Measurements from ENCODE around the gene SYT15.
"Not testable (repeated sequence)": the region's sequence is repeated elsewhere in the genome, so short reads cannot be mapped to it uniquely, and the experiment has no call there.

Gene SYT15

DNA sequence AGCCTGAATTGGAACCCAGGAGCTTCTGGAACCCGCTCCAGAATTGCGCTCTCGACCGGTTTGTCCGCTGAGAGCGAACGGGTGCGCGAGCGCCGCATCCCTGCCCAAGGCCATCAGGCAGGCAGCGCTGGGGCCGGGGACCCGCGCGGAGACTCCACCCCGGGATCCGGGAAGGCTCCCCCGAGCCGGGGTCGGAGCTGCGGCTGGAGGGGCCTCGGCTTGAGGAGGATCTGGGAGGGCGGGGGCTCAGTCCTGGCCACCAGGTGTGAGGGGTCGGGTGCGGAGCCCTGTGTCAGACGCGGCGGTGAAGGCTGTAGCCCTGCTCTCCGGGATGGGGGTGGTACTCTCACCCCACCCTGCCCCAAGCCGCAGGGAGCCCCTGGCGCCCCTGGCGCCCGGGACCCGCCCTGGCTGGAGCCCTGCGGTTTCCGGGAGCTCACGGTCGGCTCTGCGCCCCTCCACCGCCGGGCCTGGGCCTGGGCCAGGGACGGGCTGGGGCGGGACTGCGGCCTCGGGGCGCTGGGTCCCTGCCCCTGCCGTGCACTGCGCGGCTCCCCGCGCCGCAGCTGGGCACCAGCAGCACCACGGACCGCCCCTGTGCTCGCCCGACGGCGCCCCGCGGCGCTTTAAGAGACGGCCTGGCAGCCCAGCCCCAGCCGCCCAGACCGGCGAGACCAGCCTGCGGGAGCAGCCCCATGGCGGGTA is at the start of gene SYT15:
Gene SYT15 (plus strand): TSS at position 655 of the 705 bp plus-strand sequence. CDS start 41 bp downstream, at position 696.
- not testable (repeated sequence) for H3K4me3 ChIP-seq (ENCODE audit: low read depth, low read length)

DNA sequence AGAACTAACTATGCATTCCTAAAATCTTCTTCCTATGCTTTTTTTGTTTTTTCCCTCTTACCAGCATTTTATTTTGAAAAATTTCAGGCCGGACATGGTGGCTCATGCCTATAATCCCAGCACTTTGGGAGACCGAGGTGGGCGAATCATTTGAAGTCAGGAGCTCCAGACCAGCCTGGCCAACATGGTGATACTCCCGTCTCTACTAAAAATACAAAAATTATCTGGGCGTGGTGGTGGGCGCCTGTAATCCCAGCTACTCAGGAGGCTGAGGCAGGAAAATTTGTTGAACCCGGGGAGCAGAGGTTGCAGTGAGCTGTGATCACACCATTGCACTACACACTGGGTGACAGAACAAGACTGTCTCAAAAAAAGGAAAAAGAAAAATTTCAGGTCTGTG is 49.2 kb upstream of the SYT15 start:
- H3K4me3 ChIP-seq (ENCODE audit: low read depth, low read length): not testable (repeated sequence)

- H3K4me3 ChIP-seq (ENCODE audit: low read depth, low read length): no peak overlapping the region
Observed at GRCh38 chr10:46530249-46531186, 48.4 kb upstream of the SYT15 start.

- not testable (repeated sequence) for H3K4me3 ChIP-seq (ENCODE audit: low read depth, low read length)
Observed at GRCh38 chr10:46532256-46532655, 46.7 kb upstream of the SYT15 start.

DNA sequence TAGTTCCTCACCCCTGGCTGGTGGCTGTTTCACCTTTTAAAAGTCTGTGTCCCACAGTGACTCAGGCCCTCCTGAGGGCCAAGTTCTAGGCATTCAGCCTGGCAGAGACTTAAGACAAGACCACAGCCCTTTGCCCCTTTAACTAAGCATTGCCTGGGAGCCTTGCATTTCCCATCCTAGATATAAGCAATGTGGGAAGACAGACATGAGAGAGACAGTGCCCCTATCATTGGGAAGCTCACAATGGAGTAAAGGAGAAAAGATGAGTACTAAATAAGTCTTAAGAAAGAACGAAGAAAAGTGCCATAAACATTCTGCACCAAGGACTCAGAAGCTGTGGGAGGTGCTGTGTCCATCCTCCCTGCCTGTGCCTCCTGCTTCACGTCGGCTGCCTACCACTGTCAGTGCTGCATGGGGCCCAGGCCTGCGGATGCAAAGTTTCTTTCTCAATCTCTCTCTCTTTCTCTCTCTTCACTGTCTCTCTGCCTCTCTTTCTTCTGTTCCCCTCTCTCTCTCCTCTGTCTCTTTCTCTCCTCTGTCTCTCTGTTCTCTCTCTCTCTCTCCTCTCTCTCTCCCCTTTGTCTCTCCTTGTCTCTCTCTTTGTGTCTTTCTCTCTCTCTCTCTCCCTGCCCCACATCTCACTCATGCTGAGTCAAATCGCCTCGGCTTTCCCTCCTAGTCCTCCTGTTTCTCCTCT is 44.0 kb upstream of the SYT15 start:
- no peak overlapping the region for H3K4me3 ChIP-seq (ENCODE audit: low read depth, low read length)

DNA sequence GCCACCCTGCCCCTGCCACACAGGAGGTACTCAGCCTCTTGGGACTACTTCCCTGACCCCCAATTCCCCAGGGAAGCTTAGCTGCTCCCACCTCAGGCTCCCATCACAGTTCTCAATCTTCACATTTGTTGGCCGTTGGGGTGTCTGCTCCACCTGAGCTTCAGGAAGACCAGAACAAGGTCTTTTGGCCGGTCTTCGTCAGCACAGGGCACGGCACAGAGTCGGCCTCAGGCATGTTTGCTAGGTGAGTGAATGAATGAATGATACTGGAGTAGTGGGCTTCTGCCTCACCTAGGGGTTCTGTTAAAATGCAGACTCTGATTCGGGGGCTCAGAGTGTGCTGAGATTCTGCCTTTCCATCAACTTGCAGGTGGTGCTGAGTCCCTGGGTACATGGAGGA is 42.8 kb upstream of the SYT15 start:
- no peak overlapping the region for H3K4me3 ChIP-seq (ENCODE audit: low read depth, low read length)

GRCh38 chr10:46536781-46537180 is 42.1 kb upstream of the SYT15 start:
- H3K4me3 ChIP-seq (ENCODE audit: low read depth, low read length): no peak overlapping the region

DNA sequence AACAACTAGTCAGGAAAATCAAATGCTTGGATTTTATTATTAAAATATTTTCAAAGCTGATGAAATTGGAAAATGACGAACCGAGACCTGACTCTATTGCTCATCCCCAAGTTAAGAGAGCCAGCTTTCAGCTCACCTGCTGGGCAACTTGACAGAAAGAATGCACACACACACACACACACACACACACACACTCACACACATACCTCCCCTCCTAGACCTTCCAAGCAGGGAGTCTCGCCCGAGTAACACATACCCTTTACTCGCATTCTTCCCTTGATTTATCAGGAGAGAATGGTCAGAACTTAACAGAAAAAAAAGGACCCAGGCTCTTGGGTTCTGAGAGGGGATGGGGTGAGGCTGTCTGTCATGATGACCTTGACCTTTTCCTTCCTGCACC is 41.6 kb upstream of the SYT15 start:
- H3K4me3 ChIP-seq (ENCODE audit: low read depth, low read length): no peak overlapping the region

GRCh38 chr10:46538155-46538554 is 40.8 kb upstream of the SYT15 start:
- no peak overlapping the region for H3K4me3 ChIP-seq (ENCODE audit: low read depth, low read length)

GRCh38 chr10:46538717-46539426 is 40.1 kb upstream of the SYT15 start:
- H3K4me3 ChIP-seq (ENCODE audit: low read depth, low read length): no peak overlapping the region

DNA sequence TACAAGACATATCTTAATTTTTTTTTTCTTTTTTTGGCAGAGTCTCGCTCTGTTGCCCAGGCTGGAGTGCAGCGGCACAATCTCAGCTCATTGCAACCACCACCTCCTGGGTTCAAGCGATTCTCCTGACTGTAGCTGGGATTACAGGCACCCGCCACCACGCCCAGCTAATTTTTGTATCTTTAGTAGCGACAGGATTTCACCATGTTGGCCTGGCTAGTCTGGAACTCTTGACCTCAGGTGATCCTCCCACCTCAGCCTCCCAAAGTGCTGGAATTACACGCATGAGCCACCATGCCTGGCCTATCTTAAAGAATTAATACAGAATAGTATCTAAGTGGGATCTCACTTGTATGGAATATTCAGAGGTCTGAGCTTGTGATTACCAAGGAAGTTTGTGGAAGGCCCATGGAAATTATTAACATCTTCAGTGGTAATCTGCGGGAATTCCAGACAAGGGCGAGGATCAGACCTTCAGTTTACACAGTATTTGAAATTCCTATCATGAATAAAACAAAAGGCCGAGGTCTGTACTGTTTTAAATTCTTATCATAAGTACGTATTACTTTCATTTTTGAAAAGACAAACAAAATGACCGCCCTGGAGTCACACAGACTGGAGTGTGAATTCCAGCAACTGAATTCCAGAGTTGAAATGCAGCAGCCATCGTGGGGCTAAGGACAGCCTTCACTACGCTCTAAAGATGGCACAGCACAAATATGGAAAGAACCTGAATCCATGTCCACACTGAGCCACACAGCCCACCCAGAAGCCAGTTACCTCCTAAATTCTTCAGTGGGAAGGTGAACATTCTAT is 39.1 kb upstream of the SYT15 start:
- no peak overlapping the region for H3K4me3 ChIP-seq (ENCODE audit: low read depth, low read length)

DNA sequence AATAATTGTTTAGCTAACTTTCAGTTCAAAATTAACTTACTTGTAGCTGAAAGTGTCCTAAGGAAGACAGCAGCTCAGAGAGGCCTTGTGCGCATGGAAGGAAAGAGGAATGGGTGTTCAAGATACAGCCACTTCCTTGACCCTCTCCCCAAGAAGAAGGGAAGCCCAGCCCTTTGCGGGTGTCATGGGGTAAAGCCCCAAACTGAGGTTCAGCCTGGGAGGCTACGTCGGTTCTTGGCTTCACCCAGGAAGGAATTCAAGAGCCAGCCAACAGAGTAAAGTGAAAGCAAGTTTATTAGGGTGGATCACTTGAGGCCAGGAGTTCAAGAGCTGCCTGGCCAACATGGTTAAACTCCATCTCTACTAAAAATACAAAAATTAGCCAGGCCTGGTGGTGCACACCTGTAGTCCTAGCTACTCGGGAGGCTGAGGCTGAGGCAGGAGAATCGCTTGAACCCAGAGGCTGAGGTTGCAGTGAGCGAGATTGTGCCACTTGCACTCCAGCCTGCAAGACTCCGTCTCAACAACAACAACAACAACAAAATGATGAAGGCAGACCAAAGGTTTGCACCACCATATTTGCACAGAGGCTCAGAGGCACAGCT is 38.4 kb upstream of the SYT15 start:
- H3K4me3 ChIP-seq (ENCODE audit: low read depth, low read length): peak overlapping the region; percentile 31

DNA sequence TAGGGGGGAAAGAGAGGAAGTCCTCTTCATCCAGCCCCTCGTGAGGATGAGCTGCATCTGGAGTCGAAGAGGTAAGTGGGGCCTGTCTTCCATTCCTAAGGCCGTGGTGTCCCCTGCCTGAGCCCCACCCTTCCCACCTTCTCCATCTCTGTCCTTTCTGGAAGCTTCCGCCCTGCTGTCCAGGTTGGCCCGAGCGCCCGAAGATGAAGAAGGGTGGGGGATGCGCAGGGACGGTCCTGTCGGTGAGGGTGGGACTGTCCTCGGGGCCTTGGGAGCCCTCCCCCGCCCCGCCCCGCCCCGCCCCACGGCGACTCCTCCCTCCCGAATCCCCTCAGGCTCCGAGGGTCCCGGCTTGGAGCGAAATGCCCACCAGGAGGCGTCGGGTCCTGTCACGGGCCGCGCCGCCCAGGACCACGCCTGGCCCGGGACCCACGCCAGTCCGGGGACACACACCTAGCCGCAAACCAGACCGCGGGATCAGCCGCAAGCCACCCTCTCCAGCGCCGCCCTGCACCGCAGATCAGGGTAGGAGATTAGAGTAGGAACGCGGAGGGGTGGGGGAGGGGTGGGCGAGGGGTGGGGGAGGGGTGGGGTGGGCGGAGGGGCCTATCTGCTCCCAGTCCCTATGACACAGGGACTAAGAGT is 37.8 kb upstream of the SYT15 start:
- peak overlapping the region; percentile 44 for H3K4me3 ChIP-seq (ENCODE audit: low read depth, low read length)

- no peak overlapping the region for H3K4me3 ChIP-seq (ENCODE audit: low read depth, low read length)
Observed at GRCh38 chr10:46541735-46542566, 37.0 kb upstream of the SYT15 start.

- no peak overlapping the region for H3K4me3 ChIP-seq (ENCODE audit: low read depth, low read length)
Observed at GRCh38 chr10:46542567-46543465, 36.1 kb upstream of the SYT15 start.

GRCh38 chr10:46543466-46544377 is 35.2 kb upstream of the SYT15 start:
- H3K4me3 ChIP-seq (ENCODE audit: low read depth, low read length): no peak overlapping the region

Data from iPS-11a (cell line).